K562 (cell line): Measurements from ENCODE around the gene MGRN1. TPM values are rescaled to one million over a fixed set of nuclear protein-coding genes. Genes with fewer than 3 reads are reported as not detected.

Experiments
- ATAC-seq: fragments of 200-7000 bp; cut with Tn5 transposase; 3 replicates; pipeline ENCODE4 v1.9.1; 2020; ENCODE audit warnings: moderate library complexity
- BruUV-seq: library from RNA; stranded (reverse); fragments of 400-500 nt; replicated peaks from 2 replicates; lab custom pipeline; 2021; lab: Mats Ljungman, UMichigan
- CTCF ChIA-PET: fragments of 300-600 bp; formaldehyde crosslinking; extraction: SDS; loops from one replicate; lab custom pipeline; 2021; ENCODE audit warnings: low intra/inter-chr PET ratio; lab: Yijun Ruan, JAX
- POLR2A ChIA-PET: fragments of 300-600, 350-650 bp; sonication (Branson Sonifier 250); formaldehyde crosslinking; extraction: SDS; loops from one replicate; lab custom pipeline; 2021; ENCODE audit warnings: antibody characterized with exemption, inconsistent platforms; lab: Yijun Ruan, JAX
- DNase-seq, 4 experiments: peaks; one replicate each; pipeline versions ENCODE4 v3.0.0 to v3.0.0-alpha.2; 2011 to 2018; ENCODE audit warnings: low spot score in 3 of 4, mixed read lengths in 3 of 4; ENCODE audit errors: extremely low read depth in 1 of 4
- FAIRE-seq: peaks from 2 replicates; lab custom pipeline; 2011; peaks lifted over from hg19 to GRCh38; lab: Jason Lieb, UNC
- H2AFZ ChIP-seq: 2 replicates; pipeline ENCODE4 v1.6.0; 2011; ENCODE audit warnings: low read depth, low read length, control low read depth, inconsistent platforms
- H3K27ac ChIP-seq: fragments of 200-600 bp; 3 replicates; pipeline ENCODE4 v1.8.0; 2011; ENCODE audit warnings: low read depth, mild to moderate bottlenecking, control low read depth, inconsistent platforms, low read length, moderate library complexity, mixed read lengths; ENCODE audit errors: extremely low read depth
- H3K27me3 ChIP-seq, 2 experiments: fragments of 300-600 bp in 1 of 2; 2 replicates in 1 of 2; 3 replicates in 1 of 2; pipeline versions ENCODE4 v1.6.0 to v1.8.0; 2011; ENCODE audit warnings: inconsistent platforms in 2 of 2, low read length in 2 of 2, mild to moderate bottlenecking in 1 of 2, mixed read lengths in 1 of 2, moderate library complexity in 1 of 2; ENCODE audit not compliant: control insufficient read depth in 2 of 2, insufficient read depth in 2 of 2
- H3K36me3 ChIP-seq: fragments of 300-600 bp; 3 replicates; pipeline ENCODE4 v1.8.0; 2011; ENCODE audit warnings: mild to moderate bottlenecking, low read length, inconsistent platforms; ENCODE audit not compliant: control insufficient read depth, insufficient read depth
- H3K4me1 ChIP-seq, 2 experiments: fragments of 200-600 bp in 1 of 2; replicated peaks in 1 of 2; 2 replicates in 1 of 2; 3 replicates in 1 of 2; pipeline versions ENCODE4 v1.5.1 to v1.8.0; 2011; ENCODE audit warnings: inconsistent platforms in 2 of 2, low read length in 2 of 2, mild to moderate bottlenecking in 1 of 2, mixed read lengths in 1 of 2, moderate library complexity in 1 of 2; ENCODE audit not compliant: control insufficient read depth in 2 of 2, insufficient read depth in 2 of 2
- H3K4me2 ChIP-seq: 2 replicates; pipeline ENCODE4 v1.6.1; 2011; ENCODE audit warnings: low read length, control low read depth, inconsistent platforms, mixed read lengths; ENCODE audit not compliant: insufficient read depth
- H3K4me3 ChIP-seq: fragments of 200-600 bp; sonication (generic), shearing (Covaris generic); 2 replicates; pipeline ENCODE4 v1.5.1; 2016; ENCODE audit warnings: control low read depth, inconsistent platforms
- H3K79me2 ChIP-seq: fragments of 200-600 bp; 3 replicates; pipeline ENCODE4 v1.8.0; 2011; ENCODE audit warnings: low read length, inconsistent platforms; ENCODE audit not compliant: control insufficient read depth, insufficient read depth
- H3K9ac ChIP-seq, 2 experiments: 2 replicates each; pipeline versions ENCODE4 v1.6.0 to v1.6.1; 2011; ENCODE audit warnings: low read depth in 2 of 2, low read length in 2 of 2, control low read depth in 1 of 2, inconsistent platforms in 1 of 2, mild to moderate bottlenecking in 1 of 2, mixed read lengths in 1 of 2; ENCODE audit not compliant: insufficient read depth in 1 of 2
- H3K9me1 ChIP-seq: one replicate; pipeline ENCODE4 v1.6.0; 2011; ENCODE audit warnings: inconsistent platforms, mild to moderate bottlenecking, low read length, moderate library complexity; ENCODE audit not compliant: control insufficient read depth, insufficient read depth
- H3K9me3 ChIP-seq: replicated peaks from 2 replicates; pipeline ENCODE4 v1.5.1; 2011; ENCODE audit warnings: low read depth, low read length, inconsistent platforms; ENCODE audit not compliant: control insufficient read depth, insufficient read depth
- H4K20me1 ChIP-seq: replicated peaks from 2 replicates; pipeline ENCODE4 v1.6.1; 2011; ENCODE audit warnings: low read length, inconsistent platforms, mixed read lengths; ENCODE audit not compliant: control insufficient read depth, insufficient read depth
- ADNP ChIP-seq: fragments of 200-800 bp; sonication (Bioruptor generic); IDR thresholded peaks from 2 replicates; pipeline ENCODE4 v1.6.1; 2016; ENCODE audit warnings: missing genetic modification characterization, missing compliant biosample characterization
- BMI1 ChIP-seq: fragments of 150-350 bp; IDR thresholded peaks from 2 replicates; pipeline ENCODE4 v1.6.1; 2014; ENCODE audit warnings: low read length
- ESRRA ChIP-seq: fragments of 450-650 bp; IDR thresholded peaks from 2 replicates; pipeline ENCODE4 v1.6.1; 2014; ENCODE audit warnings: low read depth, mild to moderate bottlenecking, moderate library complexity, borderline replicate concordance
- GABPA ChIP-seq: fragments of 200-800 bp; sonication (Bioruptor generic); conservative IDR thresholded peaks from 2 replicates; pipeline ENCODE4 v1.6.1; 2016; ENCODE audit warnings: low read depth, missing genetic modification characterization, missing compliant biosample characterization
- KLF16 ChIP-seq: IDR thresholded peaks from 2 replicates; pipeline ENCODE4 v1.6.1; 2016; ENCODE audit warnings: antibody characterized with exemption
- LCOR ChIP-seq: sonication (generic); formaldehyde crosslinking; IDR thresholded peaks from 2 replicates; pipeline ENCODE4 v1.8.0; 2022; ENCODE audit warnings: mild to moderate bottlenecking, missing genetic modification reagents
- MBD2 ChIP-seq: sonication (generic); IDR thresholded peaks from 2 replicates; pipeline ENCODE4 v1.6.1; 2016; ENCODE audit warnings: low read depth, borderline replicate concordance
- MCM3 ChIP-seq: fragments of 450-650 bp; IDR thresholded peaks from 2 replicates; pipeline ENCODE4 v1.6.1; 2016
- MED1 ChIP-seq: sonication (generic); formaldehyde crosslinking; IDR thresholded peaks from 2 replicates; pipeline ENCODE4 v1.8.1; 2023; ENCODE audit warnings: missing genetic modification reagents, borderline replicate concordance
- NCOA6 ChIP-seq: fragments of 450-650 bp; IDR thresholded peaks from 2 replicates; pipeline ENCODE4 v1.6.1; 2017; ENCODE audit warnings: mild to moderate bottlenecking
- SRF ChIP-seq, 2 experiments: fragments of 250-450, 450-650 bp in 1 of 2; sonication (Bioruptor Pico) in 1 of 2; sonication (generic) in 1 of 2; formaldehyde crosslinking; IDR thresholded peaks; 2 replicates each; pipeline versions ENCODE4 v1.5.0 to v1.5.1; 2020 to 2022; ENCODE audit warnings: mild to moderate bottlenecking in 1 of 2, missing genetic modification reagents in 1 of 2
- TAL1 ChIP-seq: fragments of 450-650 bp; IDR thresholded peaks from 2 replicates; pipeline ENCODE4 v1.6.1; 2016; ENCODE audit warnings: mild to moderate bottlenecking
- ZNF232 ChIP-seq: sonication (generic); formaldehyde crosslinking; IDR thresholded peaks from 2 replicates; pipeline ENCODE4 v1.8.0; 2022; ENCODE audit warnings: mild to moderate bottlenecking, missing genetic modification reagents
- ZNF3 ChIP-seq: fragments of 250-450 bp; sonication (Bioruptor Pico); IDR thresholded peaks from 2 replicates; pipeline ENCODE4 v1.5.0; 2021; ENCODE audit warnings: mild to moderate bottlenecking, moderate library complexity
- ZNF316 ChIP-seq: fragments of 450-650 bp; IDR thresholded peaks from 2 replicates; pipeline ENCODE4 v1.6.1; 2016
- WGBS: fragments of 100-300 bp; shearing (Covaris generic); methylation state at CpG from one replicate; pipeline ENCODE4 v1.1.6; 2016; ENCODE audit warnings: low coverage, mixed read lengths; ENCODE audit not compliant: insufficient coverage; ENCODE audit errors: missing lambda C conversion rate; 5-methylcytosine and 5-hydroxymethylcytosine counted together
- in situ Hi-C: fragments of 300-500 bp; cut with MboI; formaldehyde crosslinking; loops from 4 replicates; pipeline ENCODE4 v1.15.0; 2018; ENCODE audit warnings: inconsistent platforms, mixed read lengths
- intact Hi-C: fragments of 100-400 bp; cut with micrococcal nuclease; formaldehyde crosslinking; loops from 2 replicates; pipeline ENCODE4 v1.14.2; 2022
- polyA plus RNA-seq, 8 experiments: library from polyadenylated mRNA; depleted of rRNA in 4 of 8; stranded (reverse) in 5 of 8; unstranded in 3 of 8; fragments of >200 nt; fragmentation: Nextera tagmentation in 2 of 8; fragmentation: Illumina TruSeq in 1 of 8; extraction: Ambion mirVana in 2 of 8; extraction: Trizol in 1 of 8; gene quantifications; 2 replicates each; pipeline versions ENCODE4 v1.2.1 to v1.2.3, GENCODE V29; 2011 to 2014; ENCODE audit warnings: inconsistent platforms in 1 of 8, missing spikeins in 1 of 8
- total RNA-seq, 7 experiments: library from RNA; depleted of rRNA in 6 of 7; stranded (reverse); fragments of >200 nt in 6 of 7; fragmentation: Illumina TruSeq in 2 of 7; extraction: Trizol in 2 of 7; gene quantifications; 2 replicates each; pipeline versions ENCODE4 v1.2.1 to v1.2.3, GENCODE V29; 2011 to 2021; ENCODE audit warnings: low replicate concordance in 1 of 7
- TF ChIP-seq, protein P1 (sequence below), 2 experiments: fragments of 450-650 bp; IDR thresholded peaks; 2 replicates each; pipeline ENCODE4 v1.6.1; 2016
- TF ChIP-seq, protein P2 (sequence below): IDR thresholded peaks from 2 replicates; pipeline ENCODE4 v1.6.1; 2014; ENCODE audit warnings: antibody characterized with exemption
- TF ChIP-seq, protein P3 (sequence below): fragments of 250-450 bp; sonication (Bioruptor Pico); IDR thresholded peaks from 2 replicates; pipeline ENCODE4 v1.5.0; 2020; ENCODE audit warnings: mild to moderate bottlenecking, borderline replicate concordance
- TF ChIP-seq, protein P4 (sequence below): fragments of 250-450 bp; sonication (Bioruptor Pico); IDR thresholded peaks from 2 replicates; pipeline ENCODE4 v1.5.0; 2020; ENCODE audit warnings: mild to moderate bottlenecking

Gene MGRN1
- total and polyA plus RNA-seq, 9 of the 15 experiments (the other 6 are each of a cell fraction or from before 2014, with no cell fraction given) = 0.15 to 37.9 (median 6.0) TPM

DNA sequence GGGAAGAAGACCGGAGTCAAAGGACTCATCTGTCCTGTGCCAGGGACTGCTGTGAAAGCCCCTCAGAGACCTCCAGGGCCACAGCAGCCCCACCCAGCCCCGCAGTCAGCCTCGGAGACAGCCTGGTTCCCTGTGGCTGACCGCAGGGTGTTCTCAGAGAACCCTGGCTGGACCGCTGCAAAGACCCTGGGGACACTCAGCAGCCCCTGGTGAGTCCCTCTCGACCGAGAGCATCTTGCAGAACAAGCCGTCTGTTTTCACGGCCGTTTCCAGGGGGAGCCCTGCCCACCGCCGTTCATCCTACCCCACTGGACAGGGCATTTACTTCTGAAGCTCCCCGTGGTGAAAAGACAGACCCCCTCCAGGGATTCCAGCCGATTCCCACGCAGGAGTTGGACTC, 20.2 kb upstream of the MGRN1 start:
- H3K4me1 ChIP-seq = peaks cover 3 to 31% of the 10 kb centered on the region in 2 experiments; a peak in 3 of 5 replicates
- peaks cover 2% of the 10 kb centered on the region for H3K9me1 ChIP-seq
- peaks cover 15% of the 10 kb centered on the region for H4K20me1 ChIP-seq
- ChIA-PET CTCF (interaction anchor here (0.6 kb wide), 1 partner anchor 58 kb away, joined by 3 read pairs; no protein-coding TSS in a partner anchor), POLR2A (interaction anchor here (0.8 to 1.1 kb wide), 3 partner anchors 10 to 18 kb away, joined by 3 to 4 read pairs (median 3); partner anchors contain the start of gene UBALD1)
- no peak for FAIRE-seq
- H3K79me2 ChIP-seq = no peaks in the 10 kb centered on the region
- in situ Hi-C loops (no loop called here), intact Hi-C loops (no loop called here)
- no TSS peak for BruUV-seq
- H3K27me3 ChIP-seq = peaks cover 32 to 45% of the 10 kb centered on the region in 2 experiments
- H3K27ac ChIP-seq = no peak overlapping the region
- H3K36me3 ChIP-seq = peaks cover 19% of the 10 kb centered on the region; the same call in 1 of the 3 replicates
- WGBS = 10% methylated on average over 15 of the region's 15 CpGs
- no peak overlapping the region for H3K4me3 ChIP-seq
- peak in 1 of 4 experiments; percentile 13 for DNase-seq
- no peak overlapping the region for H3K4me2 ChIP-seq
- TF ChIP-seq BMI1 (no peak), TAL1 (no peak), ZNF316 (no peak), KLF16 (no peak), ZNF3 (CRISPR knock-in tag) (no peak), NCOA6 (no peak), LCOR (CRISPR knock-in tag) (no peak), MED1 (CRISPR knock-in tag) (no peak), ZNF232 (CRISPR knock-in tag) (no peak), GABPA (no peak), MCM3 (no peak), ADNP (tag) (no peak), ESRRA (no peak), SRF (CRISPR knock-in tag; IDR thresholded peaks at IDR 0.05) (no peak), MBD2 (no peak)
- TF ChIP-seq, protein P1, sequence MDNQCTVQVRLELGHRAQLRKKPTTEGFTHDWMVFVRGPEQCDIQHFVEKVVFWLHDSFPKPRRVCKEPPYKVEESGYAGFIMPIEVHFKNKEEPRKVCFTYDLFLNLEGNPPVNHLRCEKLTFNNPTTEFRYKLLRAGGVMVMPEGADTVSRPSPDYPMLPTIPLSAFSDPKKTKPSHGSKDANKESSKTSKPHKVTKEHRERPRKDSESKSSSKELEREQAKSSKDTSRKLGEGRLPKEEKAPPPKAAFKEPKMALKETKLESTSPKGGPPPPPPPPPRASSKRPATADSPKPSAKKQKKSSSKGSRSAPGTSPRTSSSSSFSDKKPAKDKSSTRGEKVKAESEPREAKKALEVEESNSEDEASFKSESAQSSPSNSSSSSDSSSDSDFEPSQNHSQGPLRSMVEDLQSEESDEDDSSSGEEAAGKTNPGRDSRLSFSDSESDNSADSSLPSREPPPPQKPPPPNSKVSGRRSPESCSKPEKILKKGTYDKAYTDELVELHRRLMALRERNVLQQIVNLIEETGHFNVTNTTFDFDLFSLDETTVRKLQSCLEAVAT (IDR thresholded peaks at IDR 0.05) = no peak
- TF ChIP-seq, protein P2, sequence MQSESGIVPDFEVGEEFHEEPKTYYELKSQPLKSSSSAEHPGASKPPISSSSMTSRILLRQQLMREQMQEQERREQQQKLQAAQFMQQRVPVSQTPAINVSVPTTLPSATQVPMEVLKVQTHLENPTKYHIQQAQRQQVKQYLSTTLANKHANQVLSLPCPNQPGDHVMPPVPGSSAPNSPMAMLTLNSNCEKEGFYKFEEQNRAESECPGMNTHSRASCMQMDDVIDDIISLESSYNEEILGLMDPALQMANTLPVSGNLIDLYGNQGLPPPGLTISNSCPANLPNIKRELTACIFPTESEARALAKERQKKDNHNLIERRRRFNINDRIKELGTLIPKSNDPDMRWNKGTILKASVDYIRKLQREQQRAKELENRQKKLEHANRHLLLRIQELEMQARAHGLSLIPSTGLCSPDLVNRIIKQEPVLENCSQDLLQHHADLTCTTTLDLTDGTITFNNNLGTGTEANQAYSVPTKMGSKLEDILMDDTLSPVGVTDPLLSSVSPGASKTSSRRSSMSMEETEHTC = no peak
- TF ChIP-seq, protein P3, sequence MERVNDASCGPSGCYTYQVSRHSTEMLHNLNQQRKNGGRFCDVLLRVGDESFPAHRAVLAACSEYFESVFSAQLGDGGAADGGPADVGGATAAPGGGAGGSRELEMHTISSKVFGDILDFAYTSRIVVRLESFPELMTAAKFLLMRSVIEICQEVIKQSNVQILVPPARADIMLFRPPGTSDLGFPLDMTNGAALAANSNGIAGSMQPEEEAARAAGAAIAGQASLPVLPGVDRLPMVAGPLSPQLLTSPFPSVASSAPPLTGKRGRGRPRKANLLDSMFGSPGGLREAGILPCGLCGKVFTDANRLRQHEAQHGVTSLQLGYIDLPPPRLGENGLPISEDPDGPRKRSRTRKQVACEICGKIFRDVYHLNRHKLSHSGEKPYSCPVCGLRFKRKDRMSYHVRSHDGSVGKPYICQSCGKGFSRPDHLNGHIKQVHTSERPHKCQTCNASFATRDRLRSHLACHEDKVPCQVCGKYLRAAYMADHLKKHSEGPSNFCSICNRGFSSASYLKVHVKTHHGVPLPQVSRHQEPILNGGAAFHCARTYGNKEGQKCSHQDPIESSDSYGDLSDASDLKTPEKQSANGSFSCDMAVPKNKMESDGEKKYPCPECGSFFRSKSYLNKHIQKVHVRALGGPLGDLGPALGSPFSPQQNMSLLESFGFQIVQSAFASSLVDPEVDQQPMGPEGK = no peak
- TF ChIP-seq, protein P4, sequence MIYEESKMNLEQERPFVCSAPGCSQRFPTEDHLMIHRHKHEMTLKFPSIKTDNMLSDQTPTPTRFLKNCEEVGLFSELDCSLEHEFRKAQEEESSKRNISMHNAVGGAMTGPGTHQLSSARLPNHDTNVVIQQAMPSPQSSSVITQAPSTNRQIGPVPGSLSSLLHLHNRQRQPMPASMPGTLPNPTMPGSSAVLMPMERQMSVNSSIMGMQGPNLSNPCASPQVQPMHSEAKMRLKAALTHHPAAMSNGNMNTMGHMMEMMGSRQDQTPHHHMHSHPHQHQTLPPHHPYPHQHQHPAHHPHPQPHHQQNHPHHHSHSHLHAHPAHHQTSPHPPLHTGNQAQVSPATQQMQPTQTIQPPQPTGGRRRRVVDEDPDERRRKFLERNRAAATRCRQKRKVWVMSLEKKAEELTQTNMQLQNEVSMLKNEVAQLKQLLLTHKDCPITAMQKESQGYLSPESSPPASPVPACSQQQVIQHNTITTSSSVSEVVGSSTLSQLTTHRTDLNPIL (CRISPR knock-in tag) = no peak
- no peak for ATAC-seq
- H3K9me3 ChIP-seq = no peaks in the 10 kb centered on the region
- no peak overlapping the region for H2AFZ ChIP-seq
- peak overlapping the region in 1 of 2 experiments; percentile 61; a peak in 1 of 4 replicates for H3K9ac ChIP-seq
